Calu3 (cell line): ENCODE measurements around the gene IQCF6. TPM values are rescaled to one million over a fixed set of nuclear protein-coding genes. Genes with fewer than 3 reads are reported as not detected.

ENCODE experiments used
- BruUV-seq: library from RNA; stranded (reverse); fragments of 400-500 nt; replicated peaks from 2 replicates; lab custom pipeline; 2021; lab: Mats Ljungman, UMichigan
- CTCF ChIA-PET: fragments of 300-600 bp; sonication (Branson Sonifier 250); formaldehyde crosslinking; loops from one replicate; lab custom pipeline; 2022; ENCODE audit warnings: antibody characterized with exemption; lab: Charles Lee
- DNase-seq: peaks from one replicate; pipeline ENCODE4 v3.0.0; 2022
- H3K27ac Mint-ChIP-seq: one replicate; pipeline ENCODE4 v1.8.0; 2022; ENCODE audit warnings: mixed read lengths; ENCODE audit not compliant: unreplicated experiment
- H3K27me3 Mint-ChIP-seq: one replicate; pipeline ENCODE4 v1.8.0; 2022; ENCODE audit warnings: mixed read lengths; ENCODE audit not compliant: unreplicated experiment
- H3K36me3 Mint-ChIP-seq: one replicate; pipeline ENCODE4 v1.8.0; 2022; ENCODE audit warnings: mild to moderate bottlenecking, moderate library complexity, mixed read lengths; ENCODE audit not compliant: insufficient read depth, unreplicated experiment
- H3K4me1 Mint-ChIP-seq: one replicate; pipeline ENCODE4 v1.8.0; 2022; ENCODE audit warnings: mild to moderate bottlenecking, low read depth, mixed read lengths; ENCODE audit not compliant: unreplicated experiment
- H3K4me3 Mint-ChIP-seq: one replicate; pipeline ENCODE4 v1.8.0; 2022; ENCODE audit warnings: mild to moderate bottlenecking, low read depth, moderate library complexity, mixed read lengths; ENCODE audit not compliant: unreplicated experiment
- H3K9me3 Mint-ChIP-seq: one replicate; pipeline ENCODE4 v1.8.0; 2022; ENCODE audit warnings: low read depth, mixed read lengths; ENCODE audit not compliant: unreplicated experiment
- intact Hi-C: fragments of 100-400 bp; cut with micrococcal nuclease; formaldehyde crosslinking; loops from one replicate; pipeline ENCODE4 v1.10.0; 2022; ENCODE audit not compliant: unreplicated experiment
- total RNA-seq: library from RNA; stranded (reverse); gene quantifications from 2 replicates; pipeline ENCODE4 v1.2.3, GENCODE V29; 2022
- TF ChIP-seq, protein P1 (sequence below): fragments of 200-600 bp; IDR thresholded peaks from one replicate; pipeline ENCODE4 v1.8.0; 2022; ENCODE audit warnings: antibody characterized with exemption; ENCODE audit not compliant: unreplicated experiment

IQCF6 gene
- total RNA-seq, 1 experiment from 2014 or later: not detected

- H3K36me3 Mint-ChIP-seq: no peaks in the 10 kb centered on the region
- no peaks in the 10 kb centered on the region for H3K4me1 Mint-ChIP-seq
- no peak for DNase-seq
- intact Hi-C loops: no loop called here
- no peak overlapping the region for H3K4me3 Mint-ChIP-seq
- TF ChIP-seq, protein P1, sequence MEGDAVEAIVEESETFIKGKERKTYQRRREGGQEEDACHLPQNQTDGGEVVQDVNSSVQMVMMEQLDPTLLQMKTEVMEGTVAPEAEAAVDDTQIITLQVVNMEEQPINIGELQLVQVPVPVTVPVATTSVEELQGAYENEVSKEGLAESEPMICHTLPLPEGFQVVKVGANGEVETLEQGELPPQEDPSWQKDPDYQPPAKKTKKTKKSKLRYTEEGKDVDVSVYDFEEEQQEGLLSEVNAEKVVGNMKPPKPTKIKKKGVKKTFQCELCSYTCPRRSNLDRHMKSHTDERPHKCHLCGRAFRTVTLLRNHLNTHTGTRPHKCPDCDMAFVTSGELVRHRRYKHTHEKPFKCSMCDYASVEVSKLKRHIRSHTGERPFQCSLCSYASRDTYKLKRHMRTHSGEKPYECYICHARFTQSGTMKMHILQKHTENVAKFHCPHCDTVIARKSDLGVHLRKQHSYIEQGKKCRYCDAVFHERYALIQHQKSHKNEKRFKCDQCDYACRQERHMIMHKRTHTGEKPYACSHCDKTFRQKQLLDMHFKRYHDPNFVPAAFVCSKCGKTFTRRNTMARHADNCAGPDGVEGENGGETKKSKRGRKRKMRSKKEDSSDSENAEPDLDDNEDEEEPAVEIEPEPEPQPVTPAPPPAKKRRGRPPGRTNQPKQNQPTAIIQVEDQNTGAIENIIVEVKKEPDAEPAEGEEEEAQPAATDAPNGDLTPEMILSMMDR: no peak
- no TSS peak for BruUV-seq
- peaks cover 62% of the 10 kb centered on the region for H3K27me3 Mint-ChIP-seq
- H3K27ac Mint-ChIP-seq: no peak overlapping the region
- CTCF ChIA-PET: no interaction called here
- H3K9me3 Mint-ChIP-seq: no peaks in the 10 kb centered on the region
Measured at GRCh38 chr3:51813539-51813938, 34.5 kb upstream of the IQCF6 start.

DNA sequence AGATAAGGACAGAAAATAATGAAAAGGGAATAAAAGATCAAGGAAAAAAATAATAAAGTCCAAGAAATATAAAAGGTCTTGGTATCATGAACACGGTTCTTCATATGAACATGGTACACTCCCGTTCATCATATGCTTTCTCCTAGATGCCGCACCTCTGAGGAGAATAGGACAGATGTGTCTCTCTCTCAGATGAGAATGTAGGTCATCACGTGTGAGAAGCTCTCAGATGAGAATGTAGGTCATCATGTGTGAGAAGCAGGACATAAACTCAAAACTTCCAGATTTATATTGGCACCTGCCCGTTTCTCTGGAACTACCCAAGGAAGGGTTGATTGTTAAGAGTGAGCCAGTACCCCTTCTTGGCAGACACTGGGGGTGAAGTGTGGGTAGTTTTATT is 29.9 kb upstream of the IQCF6 start:
- Mint-ChIP-seq H3K4me3 (no peak overlapping the region), H3K27ac (no peak overlapping the region), H3K36me3 (no peaks in the 10 kb centered on the region), H3K9me3 (peaks cover 3% of the 10 kb centered on the region), H3K4me1 (no peaks in the 10 kb centered on the region), H3K27me3 (peaks cover 64% of the 10 kb centered on the region)
- CTCF ChIA-PET: no interaction called here
- TF ChIP-seq, protein P1: no peak
- DNase-seq: no peak
- BruUV-seq: no TSS peak
- intact Hi-C loops: loop anchor here (10.0 kb wide), 1 partner anchor 304 kb away; the partner anchor contains the start of gene DCAF1

- Mint-ChIP-seq H3K4me1 (no peaks in the 10 kb centered on the region), H3K9me3 (no peaks in the 10 kb centered on the region), H3K27ac (no peak overlapping the region), H3K4me3 (no peak overlapping the region), H3K27me3 (peaks cover 25% of the 10 kb centered on the region), H3K36me3 (no peaks in the 10 kb centered on the region)
- no peak for DNase-seq
- BruUV-seq: no TSS peak
- TF ChIP-seq, protein P1: no peak
- intact Hi-C loops: loop anchor here (10.0 kb wide), 1 partner anchor 297 kb away; the partner anchor contains the start of gene DCAF1
- CTCF ChIA-PET: interaction anchor here (0.5 to 1.0 kb wide), 2 partner anchors 83 to 86 kb away, joined by 3 to 4 read pairs; no protein-coding TSS in a partner anchor
Measured at GRCh38 chr3:51802106-51802703, 23.2 kb upstream of the IQCF6 start.

GRCh38 chr3:51800750-51801125 is 21.7 kb upstream of the IQCF6 start:
- Mint-ChIP-seq H3K27me3 (peaks cover 17% of the 10 kb centered on the region), H3K4me3 (no peak overlapping the region)
- TF ChIP-seq, protein P1: no peak

More at GRCh38 chr3:51800750-51801125, 21.7 kb upstream of the IQCF6 start:
- intact Hi-C loops: loop anchor here (1.0 to 10.0 kb wide), 2 partner anchors 81 to 296 kb away; partner anchors contain the start of gene DCAF1
- DNase-seq: no peak
- Mint-ChIP-seq H3K36me3 (no peaks in the 10 kb centered on the region), H3K9me3 (no peaks in the 10 kb centered on the region), H3K27ac (no peak overlapping the region), H3K4me1 (peaks cover 8% of the 10 kb centered on the region)
- CTCF ChIA-PET: no interaction called here
- BruUV-seq: no TSS peak
